ENCODE data around the gene TLE4.
"Not testable (repeated sequence)": the region's sequence is repeated elsewhere in the genome, so short reads cannot be mapped to it uniquely, and the experiment has no call there.

TLE4 gene

DNA sequence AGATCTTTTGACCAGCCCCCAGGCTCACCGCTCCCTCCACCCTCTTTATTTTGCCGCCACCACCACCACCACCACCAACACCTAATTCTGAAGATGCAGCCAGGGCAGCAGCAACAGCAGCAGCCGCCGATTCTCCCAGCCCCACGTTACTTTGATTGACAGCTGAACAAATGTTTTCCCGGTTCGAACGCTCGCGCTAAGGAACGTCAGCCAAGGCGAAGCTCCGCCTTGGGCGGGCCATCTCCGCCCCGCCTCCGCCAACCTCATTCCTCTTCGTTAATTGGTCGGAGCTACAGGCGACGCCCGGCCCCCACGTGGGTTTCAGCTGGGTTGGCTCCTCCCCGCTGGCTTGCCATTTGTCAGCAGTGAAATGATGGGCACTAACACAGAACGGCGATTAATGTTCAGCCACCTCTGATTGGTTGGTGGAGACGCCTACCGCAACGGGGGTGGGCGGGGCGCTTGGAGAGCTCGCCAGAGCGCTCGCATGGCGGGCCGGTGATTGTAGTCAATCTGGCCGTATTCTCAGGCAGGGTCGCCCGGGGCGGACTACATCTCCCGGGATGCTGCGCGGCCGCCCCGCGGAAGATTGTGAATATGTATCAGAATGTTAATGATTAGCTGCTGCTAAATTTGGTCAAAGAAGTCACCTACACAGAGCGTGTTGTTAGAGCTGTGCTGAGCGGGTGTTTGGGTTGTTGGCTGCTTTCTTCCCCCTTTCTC lies at the start of gene TLE4:
TSS of gene TLE4 (plus strand) at position 657 of the 723 bp plus-strand sequence. CDS start 826 bp downstream, outside the sequence.
- peak; percentile 100 for DNase-seq

DNA sequence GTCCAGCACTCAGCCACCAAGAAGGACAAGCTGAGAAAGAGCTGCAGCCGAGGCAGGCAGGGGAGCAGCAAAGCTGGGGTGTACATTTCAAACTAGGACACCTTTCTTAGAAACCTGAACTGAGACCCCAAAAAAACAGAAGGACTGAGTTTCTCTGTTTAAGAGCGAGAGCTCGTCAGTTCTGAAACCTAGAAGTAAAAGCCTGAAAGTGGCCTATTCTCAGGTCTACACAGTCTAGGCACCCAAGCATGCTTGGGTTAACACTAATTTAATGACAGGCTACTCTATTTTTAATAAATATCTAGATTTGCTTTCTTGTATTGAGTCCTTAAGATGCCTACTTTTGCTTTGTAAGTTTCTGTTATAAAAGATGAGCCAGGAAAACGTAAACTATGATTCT lies 49.0 kb upstream of the TLE4 start:
- no peak for DNase-seq

GRCh38 chr9:79524266-79524665 lies 47.5 kb upstream of the TLE4 start:
- DNase-seq = no peak

- no peak for DNase-seq
Observed at GRCh38 chr9:79526149-79526672, 45.6 kb upstream of the TLE4 start.

GRCh38 chr9:79535534-79535933 lies 36.2 kb upstream of the TLE4 start:
- DNase-seq = peak; percentile 2

- DNase-seq = no peak
Observed at GRCh38 chr9:79537838-79538237, 33.9 kb upstream of the TLE4 start.

GRCh38 chr9:79542735-79543620 lies 28.8 kb upstream of the TLE4 start:
- peak; percentile 42 for DNase-seq

DNA sequence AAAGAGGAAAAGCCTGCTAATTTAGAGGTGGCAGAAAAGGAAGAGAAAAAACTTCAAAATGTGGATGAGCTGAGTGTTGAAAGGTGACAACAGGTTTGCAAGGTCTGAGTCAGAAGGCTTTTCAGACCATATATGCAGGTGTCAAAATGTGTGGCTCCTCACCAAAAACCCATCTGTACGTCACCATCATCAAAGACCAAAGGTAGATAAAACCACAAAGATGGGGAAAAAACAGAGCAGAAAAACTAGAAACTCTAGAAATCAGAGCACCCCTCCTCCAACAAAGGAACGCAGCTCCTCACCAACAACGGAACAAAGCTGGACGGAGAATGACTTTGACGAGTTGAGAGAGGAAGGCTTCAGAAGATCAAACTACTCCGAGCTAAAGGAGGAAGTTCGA lies 27.4 kb upstream of the TLE4 start:
- not testable (repeated sequence) for DNase-seq

GRCh38 chr9:79551586-79551985 lies 20.2 kb upstream of the TLE4 start:
- no peak for DNase-seq

GRCh38 chr9:79551994-79552393 lies 19.8 kb upstream of the TLE4 start:
- no peak for DNase-seq

DNA sequence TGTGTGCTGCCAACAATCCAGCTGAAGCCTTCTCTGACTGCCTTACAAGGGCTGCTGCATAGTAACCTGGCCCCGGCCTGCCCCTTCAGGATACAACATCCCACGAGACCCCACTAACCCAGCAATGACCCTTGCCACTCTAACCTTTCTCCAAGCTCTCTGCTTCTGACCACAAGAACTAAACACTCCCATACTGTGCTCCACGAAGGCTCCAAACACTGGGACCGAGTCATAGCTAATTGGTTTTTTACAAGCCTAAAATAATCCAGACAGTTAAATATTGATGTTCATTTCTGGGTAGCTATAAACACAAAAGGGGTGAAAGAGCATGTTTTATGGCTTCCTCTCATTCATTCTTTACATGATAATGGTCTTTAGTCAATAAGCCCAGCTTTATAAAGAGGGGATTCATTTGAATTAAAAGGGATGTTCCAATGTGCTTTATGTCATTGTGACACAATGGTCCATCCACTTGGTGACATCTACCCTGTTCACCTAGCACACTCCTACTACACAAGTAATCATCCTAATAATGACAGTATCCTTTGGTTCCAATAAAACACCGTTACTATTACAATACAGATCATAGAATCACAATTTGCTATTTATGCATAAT lies 16.2 kb upstream of the TLE4 start:
- DNase-seq = no peak

DNA sequence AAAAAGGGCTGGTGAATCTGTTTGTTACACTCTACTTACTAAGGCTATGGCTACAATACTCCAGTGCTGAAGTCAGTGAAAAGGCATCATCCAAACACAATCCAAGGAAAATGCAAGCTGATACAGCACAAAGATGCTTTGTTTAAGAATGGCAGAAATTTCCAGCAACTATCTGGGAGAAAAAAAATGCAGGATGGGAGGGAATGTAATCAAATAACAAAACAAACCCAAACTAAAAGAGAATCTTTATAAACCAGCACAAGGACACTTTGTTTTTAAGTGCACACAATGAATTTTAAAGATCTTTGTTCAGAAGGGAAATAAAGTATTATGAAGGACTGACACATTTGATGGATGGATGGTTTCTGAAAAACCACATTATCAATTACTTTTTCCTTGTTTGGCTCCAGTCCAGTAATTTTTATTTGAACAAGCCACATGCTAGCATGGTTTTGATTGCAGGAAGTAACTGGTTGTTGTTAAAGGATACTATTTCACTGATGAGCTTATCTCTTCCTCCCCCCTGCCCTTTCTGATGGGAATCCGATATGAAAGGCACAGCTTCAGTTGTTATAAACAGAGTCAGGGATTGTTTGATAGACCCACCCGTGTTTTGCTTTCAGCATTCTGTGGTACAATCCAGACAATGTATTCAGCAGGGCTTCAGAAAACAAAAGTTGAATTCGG lies 12.1 kb upstream of the TLE4 start:
- DNase-seq = peak; percentile 3

GRCh38 chr9:79562749-79563386 lies 8.9 kb upstream of the TLE4 start:
- no peak for DNase-seq

DNA sequence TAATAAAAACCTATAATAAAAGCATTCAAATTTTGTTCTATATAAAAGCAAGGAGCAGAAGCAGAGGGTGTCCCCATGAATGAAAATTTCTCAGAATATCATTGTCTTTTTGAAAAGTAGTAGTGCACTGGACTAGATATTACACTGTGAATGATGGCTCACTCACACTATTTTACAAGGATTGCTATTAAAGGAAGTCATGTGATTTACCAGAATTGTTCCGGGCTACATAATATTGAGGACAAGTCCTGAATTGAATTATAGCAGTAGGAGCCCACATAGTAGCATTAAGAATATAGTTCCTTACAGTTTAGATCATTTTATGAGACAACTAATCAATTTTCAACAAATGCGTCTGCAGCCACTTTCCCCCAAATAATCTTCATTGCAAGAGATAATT lies 7.7 kb upstream of the TLE4 start:
- DNase-seq = no peak

DNA sequence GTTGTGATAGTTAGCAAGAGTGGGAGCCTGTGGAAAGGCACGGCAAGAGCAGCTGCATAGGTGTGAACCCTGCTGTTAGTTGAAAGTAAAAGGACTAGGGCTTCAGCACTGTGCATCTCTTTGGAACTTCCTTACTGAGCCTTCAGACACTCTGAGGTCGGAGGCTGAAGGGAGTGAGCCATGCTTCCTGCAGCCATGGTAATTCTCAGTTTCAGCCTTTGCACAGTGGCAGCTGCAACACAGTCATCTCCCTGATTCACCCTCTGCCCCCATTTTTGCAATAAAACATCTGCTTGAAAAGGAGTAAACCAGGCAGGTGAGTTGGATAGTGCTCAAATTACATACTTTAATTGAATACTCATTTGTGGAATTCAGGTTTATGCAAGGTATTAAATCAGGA lies 6.5 kb upstream of the TLE4 start:
- no peak for DNase-seq

DNA sequence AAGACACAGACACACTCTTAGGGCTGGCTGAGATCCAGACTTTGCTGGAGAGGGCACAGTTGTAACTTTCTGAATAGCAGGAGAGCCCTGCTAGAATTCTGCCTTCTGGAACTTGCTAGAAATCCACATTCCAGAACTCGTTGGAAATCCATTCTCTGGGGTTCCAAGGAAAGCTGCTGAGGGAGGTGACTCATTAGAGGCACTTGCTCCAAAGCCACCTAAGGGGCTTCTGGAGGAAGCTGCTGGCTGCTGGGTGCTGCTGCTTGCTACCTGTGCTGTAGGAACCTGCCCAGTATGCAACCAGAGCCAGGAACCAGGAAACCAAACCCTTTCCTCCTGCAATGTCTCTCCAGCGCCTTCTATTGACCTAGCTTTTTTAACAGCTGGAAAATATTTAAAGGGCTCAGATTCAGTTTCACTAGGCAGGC lies 4.1 kb upstream of the TLE4 start:
- DNase-seq = peak; percentile 2

GRCh38 chr9:79568337-79569101 lies 3.2 kb upstream of the TLE4 start:
- DNase-seq = no peak

GRCh38 chr9:79569814-79570447 lies 1.8 kb upstream of the TLE4 start:
- DNase-seq = no peak

GRCh38 chr9:79570448-79571308 lies 1.1 kb upstream of the TLE4 start:
- DNase-seq = peak; percentile 41

DNA sequence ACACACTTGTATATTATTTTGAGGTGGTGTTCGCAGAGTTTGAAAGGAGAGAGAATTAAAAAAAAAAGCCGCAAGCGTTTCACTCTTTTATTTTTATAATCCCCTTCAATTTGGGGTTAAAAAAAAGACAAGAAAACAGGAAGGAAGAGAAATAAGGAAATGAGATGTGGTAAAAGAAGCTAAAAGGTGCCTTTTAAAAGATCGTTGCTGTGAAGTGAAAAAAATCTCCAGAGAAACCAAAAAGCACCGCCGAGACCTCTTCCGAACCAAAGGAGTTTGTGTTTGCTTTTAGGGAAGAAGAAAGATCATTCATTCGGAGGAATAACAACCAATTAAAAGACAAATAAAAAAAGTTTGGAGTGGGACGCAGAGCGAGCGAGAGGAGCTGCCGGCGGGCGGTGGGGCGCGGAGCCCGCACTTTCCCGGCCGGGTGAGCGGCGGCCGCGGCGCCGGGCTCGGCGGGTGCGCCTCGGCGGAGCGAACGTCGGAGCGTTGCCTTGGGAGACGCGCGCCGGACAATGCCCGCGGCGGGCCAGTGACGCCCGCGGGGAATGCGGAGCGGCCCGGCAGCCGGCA lies 355 bp downstream of the TLE4 start:
- DNase-seq = peak; percentile 25
